Stomach smooth muscle (tissue), 2 donors: ENCODE data around the gene KCNN4.

ENCODE experiments used
- H3K27ac ChIP-seq: one replicate; pipeline ENCODE4 v1.7.0; 2013; ENCODE audit warnings: mild to moderate bottlenecking, low read length, inconsistent platforms
- H3K27me3 ChIP-seq, 2 donors: one replicate each; pipeline ENCODE4 v1.7.0; 2013; ENCODE audit warnings: low read length in 2 of 2; ENCODE audit not compliant: insufficient read depth in 2 of 2, control insufficient read depth in 1 of 2
- H3K36me3 ChIP-seq, 2 donors: one replicate each; pipeline ENCODE4 v1.7.0; 2013; ENCODE audit warnings: low read length in 2 of 2; ENCODE audit not compliant: control insufficient read depth in 2 of 2, insufficient read depth in 2 of 2
- H3K4me1 ChIP-seq: one replicate; pipeline ENCODE4 v1.7.0; 2013; ENCODE audit warnings: low read length; ENCODE audit not compliant: control insufficient read depth, insufficient read depth
- H3K4me3 ChIP-seq, 2 donors: one replicate each; pipeline ENCODE4 v1.7.0; 2013; ENCODE audit warnings: low read length in 2 of 2
- H3K9ac ChIP-seq, 2 donors: one replicate each; pipeline ENCODE4 v1.7.0; 2013; ENCODE audit warnings: low read length in 2 of 2, mild to moderate bottlenecking in 1 of 2
- H3K9me3 ChIP-seq, 2 donors: one replicate each; pipeline ENCODE4 v1.7.0; 2013; ENCODE audit warnings: low read length in 2 of 2; ENCODE audit not compliant: control insufficient read depth in 2 of 2
- donor health status: healthy.
- donor health status: Pancreatic carcinoma.

The KCNN4 gene

GRCh38 chr19:43747557-43748204, 33.1 kb downstream of the KCNN4 start:
- no peaks in the 10 kb centered on the region for H3K9me3 ChIP-seq
- peaks cover 51 to 63% of the 10 kb centered on the region in 2 donors for H3K36me3 ChIP-seq
- H3K4me3 ChIP-seq = no peak overlapping the region
- no peaks in the 10 kb centered on the region for H3K27me3 ChIP-seq
- no peak overlapping the region for H3K9ac ChIP-seq
- peaks cover under 1% of the 10 kb centered on the region for H3K4me1 ChIP-seq
- H3K27ac ChIP-seq = no peak overlapping the region

- Histone ChIP-seq H3K9me3 (no peaks in the 10 kb centered on the region), H3K9ac (no peak overlapping the region), H3K27me3 (no peaks in the 10 kb centered on the region), H3K36me3 (peaks cover 49 to 70% of the 10 kb centered on the region in 2 donors), H3K4me3 (no peak overlapping the region), H3K27ac (no peak overlapping the region), H3K4me1 (no peaks in the 10 kb centered on the region)
Observed at GRCh38 chr19:43743059-43743458, 37.7 kb downstream of the KCNN4 start.

GRCh38 chr19:43741075-43741825, 39.5 kb downstream of the KCNN4 start:
- H3K9ac ChIP-seq = no peak overlapping the region
- no peaks in the 10 kb centered on the region for H3K27me3 ChIP-seq
- H3K27ac ChIP-seq = no peak overlapping the region
- no peak overlapping the region for H3K4me3 ChIP-seq
- H3K9me3 ChIP-seq = no peaks in the 10 kb centered on the region
- H3K36me3 ChIP-seq = peaks cover 43 to 70% of the 10 kb centered on the region in 2 donors
- no peaks in the 10 kb centered on the region for H3K4me1 ChIP-seq

- H3K27me3 ChIP-seq = no peaks in the 10 kb centered on the region
- no peaks in the 10 kb centered on the region for H3K4me1 ChIP-seq
- no peak overlapping the region for H3K9ac ChIP-seq
- H3K9me3 ChIP-seq = no peaks in the 10 kb centered on the region
- H3K4me3 ChIP-seq = no peak overlapping the region
- H3K36me3 ChIP-seq = peaks cover 40 to 62% of the 10 kb centered on the region in 2 donors
- H3K27ac ChIP-seq = no peak overlapping the region
Observed at GRCh38 chr19:43739439-43740235, 41.1 kb downstream of the KCNN4 start.

- H3K4me1 ChIP-seq = no peaks in the 10 kb centered on the region
- no peak overlapping the region for H3K9ac ChIP-seq
- no peaks in the 10 kb centered on the region for H3K27me3 ChIP-seq
- peaks cover 38 to 62% of the 10 kb centered on the region in 2 donors for H3K36me3 ChIP-seq
- no peak overlapping the region for H3K27ac ChIP-seq
- no peaks in the 10 kb centered on the region for H3K9me3 ChIP-seq
- H3K4me3 ChIP-seq = no peak overlapping the region
Observed at GRCh38 chr19:43738780-43739211, 42.0 kb downstream of the KCNN4 start.

- no peaks in the 10 kb centered on the region for H3K9me3 ChIP-seq
- no peak overlapping the region for H3K9ac ChIP-seq
- no peaks in the 10 kb centered on the region for H3K27me3 ChIP-seq
- no peak overlapping the region for H3K27ac ChIP-seq
- H3K4me3 ChIP-seq = no peak overlapping the region
- no peaks in the 10 kb centered on the region for H3K4me1 ChIP-seq
- peaks cover 52 to 72% of the 10 kb centered on the region in 2 donors for H3K36me3 ChIP-seq
Observed at GRCh38 chr19:43735957-43736356, 44.8 kb downstream of the KCNN4 start.

GRCh38 chr19:43735013-43735412, 45.8 kb downstream of the KCNN4 start:
- H3K4me3 ChIP-seq = no peak overlapping the region
- H3K27me3 ChIP-seq = no peaks in the 10 kb centered on the region
- no peak overlapping the region for H3K9ac ChIP-seq
- H3K27ac ChIP-seq = no peak overlapping the region
- H3K36me3 ChIP-seq = peaks cover 43 to 67% of the 10 kb centered on the region in 2 donors
- no peaks in the 10 kb centered on the region for H3K4me1 ChIP-seq
- H3K9me3 ChIP-seq = no peaks in the 10 kb centered on the region

- H3K9ac ChIP-seq = no peak overlapping the region
- peaks cover 36 to 54% of the 10 kb centered on the region in 2 donors for H3K36me3 ChIP-seq
- no peaks in the 10 kb centered on the region for H3K4me1 ChIP-seq
- H3K27ac ChIP-seq = no peak overlapping the region
- H3K4me3 ChIP-seq = no peak overlapping the region
- H3K9me3 ChIP-seq = no peaks in the 10 kb centered on the region
- H3K27me3 ChIP-seq = no peaks in the 10 kb centered on the region
Observed at GRCh38 chr19:43731846-43732245, 48.9 kb downstream of the KCNN4 start.

GRCh38 chr19:43731346-43731745, 49.4 kb downstream of the KCNN4 start:
- Histone ChIP-seq H3K36me3 (peaks cover 34 to 48% of the 10 kb centered on the region in 2 donors), H3K4me1 (no peaks in the 10 kb centered on the region), H3K4me3 (no peak overlapping the region), H3K27me3 (no peaks in the 10 kb centered on the region), H3K27ac (no peak overlapping the region), H3K9ac (no peak overlapping the region), H3K9me3 (no peaks in the 10 kb centered on the region)

- Histone ChIP-seq H3K4me1 (no peaks in the 10 kb centered on the region), H3K9ac (no peak overlapping the region), H3K9me3 (no peaks in the 10 kb centered on the region), H3K27ac (no peak overlapping the region), H3K27me3 (no peaks in the 10 kb centered on the region), H3K36me3 (peaks cover 28 to 46% of the 10 kb centered on the region in 2 donors), H3K4me3 (no peak overlapping the region)
Observed at GRCh38 chr19:43729919-43730318, 50.9 kb downstream of the KCNN4 start.
